Measurements from ENCODE around the gene RTN4.
"Not testable (repeated sequence)": the region's sequence is repeated elsewhere in the genome, so short reads cannot be mapped to it uniquely, and the experiment has no call there.

RTN4 gene

GRCh38 chr2:55009277-55010060 is 40.8 kb downstream of the RTN4 start:
- DNase-seq: no peak

- no peak for DNase-seq
Observed at GRCh38 chr2:55006306-55006705, 43.9 kb downstream of the RTN4 start.

- DNase-seq: no peak
Observed at GRCh38 chr2:55003706-55004639, 46.3 kb downstream of the RTN4 start.

GRCh38 chr2:55001716-55002115 is 48.5 kb downstream of the RTN4 start:
- DNase-seq: no peak

GRCh38 chr2:55000341-55000740 is 49.9 kb downstream of the RTN4 start:
- no peak for DNase-seq

GRCh38 chr2:54999182-54999581 is 51.1 kb downstream of the RTN4 start:
- DNase-seq: peak; percentile 60

GRCh38 chr2:54997826-54998225 is 52.4 kb downstream of the RTN4 start:
- no peak for DNase-seq

GRCh38 chr2:54995553-54995952 is 54.7 kb downstream of the RTN4 start:
- no peak for DNase-seq

- not testable (repeated sequence) for DNase-seq
Observed at GRCh38 chr2:54990694-54991093, 59.6 kb downstream of the RTN4 start.

GRCh38 chr2:54988612-54989011 is 61.6 kb downstream of the RTN4 start:
- no peak for DNase-seq

- peak; percentile 80 for DNase-seq
Observed at GRCh38 chr2:54986264-54986663, 64.0 kb downstream of the RTN4 start.

- DNase-seq: no peak
Observed at GRCh38 chr2:54984476-54984875, 65.8 kb downstream of the RTN4 start.

GRCh38 chr2:54983345-54984220 is 66.7 kb downstream of the RTN4 start:
- DNase-seq: peak; percentile 2

- DNase-seq: no peak
Observed at GRCh38 chr2:54981385-54981784, 68.9 kb downstream of the RTN4 start.

- peak; percentile 29 for DNase-seq
Observed at GRCh38 chr2:54979321-54980044, 70.8 kb downstream of the RTN4 start.

GRCh38 chr2:54977149-54977548 is 73.1 kb downstream of the RTN4 start:
- no peak for DNase-seq

- no peak for DNase-seq
Observed at GRCh38 chr2:54975598-54976492, 74.4 kb downstream of the RTN4 start.

GRCh38 chr2:54975175-54975574 is 75.1 kb downstream of the RTN4 start:
- DNase-seq: no peak

GRCh38 chr2:54969940-54970338 is 80.3 kb downstream of the RTN4 start:
- DNase-seq: no peak

- DNase-seq: no peak
Observed at GRCh38 chr2:54969295-54969939, 80.8 kb downstream of the RTN4 start.
